Measurements from ENCODE around the gene RAPGEF2.

Gene RAPGEF2

DNA sequence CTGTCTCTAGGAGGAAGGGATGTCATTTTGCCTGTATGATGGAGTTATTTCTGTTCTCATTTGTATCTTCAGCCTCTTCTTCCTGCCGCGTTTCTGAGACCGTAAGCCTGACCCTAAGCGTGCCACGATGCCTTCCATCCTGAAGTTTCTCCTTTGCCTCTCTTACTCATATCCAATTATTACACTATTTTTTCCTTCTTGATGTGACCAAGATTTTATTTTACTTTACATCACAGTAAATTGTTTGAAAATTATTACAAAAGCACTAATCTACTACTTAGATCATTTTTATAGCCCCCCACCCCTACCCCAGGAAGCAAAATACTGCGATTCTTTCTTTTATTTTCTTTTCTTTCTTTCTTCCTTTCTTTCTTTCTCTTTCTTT lies 95.0 kb downstream of the RAPGEF2 start:
- DNase-seq, result no peak

DNA sequence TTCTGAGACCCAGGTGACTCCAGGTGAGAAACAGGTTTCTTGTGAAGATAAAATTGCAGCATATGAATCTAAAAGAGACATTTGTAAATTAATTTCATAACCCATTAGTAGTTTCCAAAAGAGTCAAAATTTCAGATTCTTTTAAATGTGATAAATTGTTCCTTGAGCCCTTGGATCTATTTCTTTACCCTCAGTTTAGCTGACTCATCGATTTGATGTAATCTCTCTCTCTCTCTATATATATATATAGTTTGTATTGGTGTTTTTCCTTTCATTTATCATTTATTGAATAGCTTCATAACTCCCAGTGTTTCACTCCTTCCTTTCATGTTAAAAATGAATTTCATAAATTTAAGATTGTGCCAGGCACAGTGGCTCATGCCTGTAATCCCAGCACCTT lies 96.9 kb downstream of the RAPGEF2 start:
- no peak for DNase-seq

DNA sequence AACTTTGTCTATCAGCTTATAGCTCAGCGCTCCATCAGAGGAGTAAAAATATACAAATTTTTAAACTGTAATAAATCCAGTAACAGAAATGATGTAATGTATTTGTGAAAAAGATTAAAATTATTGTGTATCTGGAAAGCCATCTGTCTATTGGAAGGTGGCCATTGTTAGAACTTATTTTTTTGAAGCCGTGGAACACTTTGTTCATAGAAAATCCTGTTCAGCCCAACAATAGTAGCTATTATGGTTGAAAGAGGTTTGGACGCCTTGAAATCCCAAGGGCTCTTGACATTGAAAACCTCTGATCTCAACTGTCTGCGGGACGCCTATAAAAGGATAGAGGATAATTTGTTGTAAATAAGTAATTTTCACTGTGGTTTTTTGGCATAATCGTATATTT lies 98.3 kb downstream of the RAPGEF2 start:
- DNase-seq, result peak in 1 of 14 donors; percentile 57

DNA sequence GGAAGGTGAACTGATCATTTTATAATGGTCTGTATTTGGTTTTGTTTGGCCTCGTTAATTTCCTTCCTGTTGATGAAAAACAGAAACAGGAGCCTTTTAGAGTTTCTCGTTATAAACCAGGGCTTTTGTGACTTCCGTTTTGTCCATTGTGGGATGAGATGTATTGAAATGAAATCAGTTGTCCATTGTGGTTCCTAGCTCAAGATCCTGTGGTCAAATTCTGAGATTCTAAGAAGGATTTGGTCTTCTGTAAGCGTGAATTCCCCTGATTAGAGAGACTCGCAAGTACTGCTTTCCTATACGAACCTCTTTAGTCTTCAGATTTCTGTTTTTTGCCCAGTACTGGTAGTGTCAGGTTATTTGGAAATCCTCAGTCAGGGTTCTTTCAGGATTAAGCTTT lies 101.7 kb downstream of the RAPGEF2 start:
- DNase-seq, result no peak

DNA sequence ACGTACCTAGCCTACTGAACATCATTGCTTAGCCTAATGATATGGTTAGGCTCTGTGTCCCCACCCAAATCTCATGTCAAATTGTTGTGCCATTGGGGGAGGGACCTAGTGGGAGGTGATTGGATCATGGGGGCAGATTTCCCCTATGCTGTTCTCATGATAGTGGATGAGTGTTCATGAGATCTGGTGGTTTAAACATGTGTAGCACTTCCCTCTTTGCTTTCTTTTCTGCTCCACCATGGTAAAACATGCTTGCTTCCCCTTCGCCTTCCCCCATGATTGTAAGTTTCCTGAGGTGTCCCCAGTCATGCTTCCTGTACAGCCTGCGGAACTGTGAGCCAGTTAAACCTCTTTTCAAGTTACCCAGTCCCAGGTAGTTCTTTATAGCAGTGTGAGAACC lies 102.6 kb downstream of the RAPGEF2 start:
- DNase-seq, result no peak

DNA sequence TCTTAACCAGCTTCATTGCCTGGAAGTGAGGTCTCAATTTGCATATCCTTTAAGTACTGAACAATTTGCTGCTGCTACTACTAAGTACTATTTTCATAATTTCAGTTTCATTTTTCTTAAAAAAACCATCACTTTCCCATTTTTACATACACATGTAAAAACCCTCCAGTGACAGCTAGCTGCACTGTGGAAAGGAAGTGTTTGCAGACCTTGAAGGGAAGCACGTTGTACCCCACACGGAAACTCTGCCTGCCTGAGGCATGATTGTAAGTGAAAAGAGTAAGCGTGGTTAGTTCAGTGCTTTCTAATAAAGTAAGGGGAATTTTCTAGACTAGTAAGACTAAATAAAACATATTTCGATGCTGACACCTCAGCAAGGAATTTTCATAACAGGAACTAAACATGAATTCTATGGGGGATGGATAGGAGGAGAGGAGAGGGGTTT lies 103.6 kb downstream of the RAPGEF2 start:
- no peak for DNase-seq

DNA sequence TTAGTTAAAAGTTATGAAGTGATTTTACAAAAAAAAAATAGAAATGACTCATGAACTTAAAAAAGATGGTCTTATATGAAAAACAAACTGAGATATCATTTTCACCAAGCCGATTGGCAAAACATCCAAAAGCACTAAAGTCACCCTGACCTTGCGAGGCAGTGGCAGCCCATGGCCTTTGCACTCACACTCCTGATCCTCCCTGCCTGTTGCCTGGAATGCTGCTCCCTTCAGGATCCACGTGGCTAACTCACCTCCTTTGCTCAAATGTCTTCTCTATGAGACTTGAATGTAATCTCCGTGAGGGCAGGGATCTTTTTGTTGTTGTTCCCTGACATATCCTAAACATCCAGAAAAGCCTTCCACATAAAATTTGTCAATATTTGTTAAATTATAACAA lies 106.4 kb downstream of the RAPGEF2 start:
- DNase-seq, result no peak

DNA sequence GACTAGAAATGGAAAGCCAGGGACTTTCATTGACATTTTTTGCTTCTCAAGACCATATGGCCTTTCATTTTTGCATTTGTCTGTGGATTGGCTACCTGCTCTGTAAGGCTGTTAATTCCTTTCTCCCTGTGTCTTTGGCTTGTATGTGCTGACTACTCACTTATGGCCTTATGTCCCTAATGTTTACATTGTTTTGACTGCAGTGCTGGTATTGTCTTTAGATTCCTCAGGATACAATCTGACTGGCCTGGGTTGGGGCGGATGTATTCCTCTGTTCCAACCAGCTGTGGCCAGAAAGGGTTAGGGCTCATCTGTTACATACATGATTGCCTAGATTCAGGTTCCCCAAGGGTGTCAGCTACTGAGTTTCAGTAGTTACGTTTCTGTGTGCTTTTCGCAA lies 108.1 kb downstream of the RAPGEF2 start:
- DNase-seq, result no peak

DNA sequence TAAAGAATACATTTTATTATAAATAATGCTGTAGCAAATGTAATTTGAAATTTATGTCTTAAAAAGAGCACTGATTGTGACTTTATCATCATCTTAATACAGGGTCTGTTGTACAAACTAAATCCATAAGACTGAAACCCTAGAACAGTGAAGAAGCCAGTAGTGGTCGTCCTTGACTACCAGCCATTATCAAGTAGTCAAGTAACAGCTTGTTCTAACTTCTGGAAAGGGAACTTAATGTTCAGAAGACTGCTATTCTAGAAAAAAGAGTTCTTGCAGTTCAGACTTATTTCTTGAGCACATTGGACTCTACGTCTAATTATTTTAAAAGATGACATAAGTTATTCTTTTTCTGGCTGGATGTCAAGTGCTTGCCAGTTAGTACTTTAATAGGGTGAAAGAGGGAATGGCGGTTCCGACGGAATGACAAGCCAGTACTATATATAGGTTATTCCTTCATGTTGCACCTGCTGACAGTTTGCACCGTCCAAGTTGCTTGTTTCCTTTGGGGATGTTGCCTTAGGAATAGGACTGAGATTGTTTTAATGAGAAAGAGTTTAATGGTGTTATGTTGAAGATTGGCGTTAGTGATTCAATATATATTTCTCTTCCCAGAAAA lies 109.9 kb downstream of the RAPGEF2 start:
- no peak for DNase-seq

DNA sequence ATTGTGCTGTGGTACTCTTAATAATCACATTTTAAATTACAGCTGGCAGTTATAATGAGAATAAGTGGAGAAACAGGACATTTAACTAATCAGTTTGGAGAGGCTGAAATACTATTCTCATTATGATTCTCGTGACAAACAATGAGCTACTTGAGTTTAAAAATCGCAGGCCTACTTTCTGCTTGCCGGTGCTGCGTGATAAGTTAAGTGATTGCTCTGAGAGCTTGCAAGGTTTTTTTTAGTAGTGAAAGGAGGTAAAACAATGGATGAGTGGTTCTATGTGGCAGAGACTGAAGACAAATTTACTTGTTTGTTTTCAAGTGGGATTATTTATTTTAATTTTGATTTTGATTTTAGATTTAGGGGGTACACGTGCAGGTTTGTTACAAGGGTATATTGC lies 114.0 kb downstream of the RAPGEF2 start:
- no peak for DNase-seq

DNA sequence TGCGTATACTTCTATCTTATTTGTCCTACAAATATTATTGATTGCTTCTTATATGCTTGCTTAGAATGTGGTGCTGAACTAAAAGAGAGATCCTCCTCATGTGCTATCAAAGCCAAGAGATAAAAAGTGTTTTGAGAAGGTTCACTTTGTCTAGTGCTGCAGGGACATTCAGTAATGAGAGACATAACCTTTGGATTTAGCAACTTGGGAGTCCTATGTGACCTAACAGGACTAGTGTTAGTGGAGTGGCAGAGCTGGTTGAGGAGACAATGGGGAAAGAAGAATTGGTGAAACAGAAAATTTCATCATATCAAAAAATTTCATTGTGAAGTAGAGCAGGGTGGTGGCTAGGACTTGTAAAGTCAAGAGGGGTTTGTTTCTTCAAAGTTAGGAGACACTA lies 117.0 kb downstream of the RAPGEF2 start:
- DNase-seq, result no peak

DNA sequence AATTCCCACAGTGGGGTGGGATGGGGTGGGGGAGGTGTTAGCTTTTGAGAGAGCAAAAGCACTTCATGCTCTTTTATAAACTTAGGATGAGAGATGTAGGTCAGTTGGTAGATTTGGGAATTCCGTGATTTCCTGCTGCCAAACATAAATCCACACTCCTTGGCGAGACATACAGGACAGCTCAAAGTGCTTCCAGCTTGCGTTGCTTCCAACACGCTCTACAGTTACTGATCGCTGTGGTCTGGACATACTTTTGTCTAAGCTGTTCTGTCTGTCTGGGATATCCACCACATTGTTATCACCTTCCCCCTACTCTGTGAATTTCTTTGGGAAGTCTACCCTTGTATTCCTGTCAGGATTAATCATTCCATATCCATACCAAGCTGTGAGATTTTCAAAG lies 117.5 kb downstream of the RAPGEF2 start:
- no peak for DNase-seq

DNA sequence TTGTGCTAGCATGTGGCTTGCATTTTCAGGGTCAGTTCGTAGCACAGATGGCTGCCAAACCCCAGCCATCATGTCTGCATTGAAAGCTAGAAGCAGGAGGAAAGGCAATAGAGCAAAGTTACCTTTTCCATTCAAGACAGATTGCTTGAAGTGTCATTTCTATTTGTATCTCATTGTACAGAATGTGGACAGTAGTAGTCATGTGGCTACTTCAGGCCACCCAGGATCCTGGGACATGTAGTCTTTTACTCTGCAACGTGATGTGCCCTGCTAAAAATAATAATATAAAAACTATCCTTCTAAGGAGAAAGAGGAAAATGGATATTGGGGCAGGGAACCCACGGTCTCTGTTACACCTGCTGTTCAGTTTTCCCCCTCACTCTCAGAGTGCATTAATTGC lies 118.4 kb downstream of the RAPGEF2 start:
- no peak for DNase-seq

DNA sequence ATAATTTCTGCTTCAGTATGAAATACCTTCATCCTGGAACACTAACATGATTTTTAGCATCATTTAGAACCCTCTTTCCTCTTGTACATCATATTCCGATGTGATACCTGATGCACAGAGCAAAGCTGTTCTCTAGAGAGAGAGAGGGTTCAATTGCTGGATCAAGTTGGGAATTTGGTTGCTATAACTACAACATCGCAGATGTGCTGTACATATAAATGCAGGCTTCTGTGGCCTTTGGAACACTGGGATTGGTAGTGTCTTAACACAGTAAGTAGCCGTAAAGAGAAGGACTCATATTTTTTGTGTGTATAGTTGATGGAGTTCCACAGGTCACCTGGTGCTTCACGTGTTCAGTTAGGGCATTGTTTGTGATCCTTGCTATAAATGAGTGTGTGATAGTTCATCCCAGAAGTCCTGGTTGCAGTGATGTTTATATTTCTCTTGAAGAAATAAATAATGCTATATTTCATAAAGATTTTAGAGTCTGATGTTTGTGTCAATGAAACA lies 119.2 kb downstream of the RAPGEF2 start:
- no peak for DNase-seq

DNA sequence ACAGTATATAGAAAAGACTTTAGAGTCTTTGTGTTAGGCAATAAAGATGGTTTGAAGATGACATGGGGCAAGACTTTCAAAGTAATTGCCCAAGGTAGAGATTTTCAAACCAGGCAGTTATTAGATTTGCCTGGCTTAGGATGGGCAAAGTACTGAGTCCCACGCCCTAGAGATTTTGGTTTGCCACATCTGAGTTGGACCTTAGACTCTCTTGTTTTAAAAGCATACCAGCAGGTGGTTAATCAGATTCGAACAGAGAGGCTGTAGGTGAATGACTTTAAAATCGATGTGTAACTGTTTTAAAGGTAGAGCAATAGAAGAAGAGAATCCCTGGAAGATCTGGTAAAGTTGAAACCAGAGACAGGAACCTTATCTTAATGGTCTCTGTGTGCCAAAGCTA lies 121.5 kb downstream of the RAPGEF2 start:
- DNase-seq, result no peak

DNA sequence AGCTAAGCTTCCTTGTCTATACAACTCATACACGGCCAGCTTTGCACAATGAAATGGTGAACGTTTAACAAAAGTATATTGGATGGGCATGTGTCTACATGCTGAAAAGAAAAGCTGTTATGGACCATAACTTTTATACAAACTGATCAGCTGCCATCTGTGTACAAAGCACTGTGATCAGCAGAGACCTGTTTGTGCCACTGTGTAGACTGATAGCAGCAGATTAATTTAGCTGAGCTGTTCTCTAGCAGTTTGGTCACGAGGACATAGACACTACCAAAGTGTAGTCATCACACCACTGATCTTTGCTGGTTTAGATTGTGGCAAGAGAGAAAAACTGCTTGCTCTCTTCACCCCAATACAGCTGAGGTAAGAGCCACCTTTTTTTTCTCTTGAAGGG lies 124.5 kb downstream of the RAPGEF2 start:
- peak in 1 of 14 donors; percentile 62 for DNase-seq

DNA sequence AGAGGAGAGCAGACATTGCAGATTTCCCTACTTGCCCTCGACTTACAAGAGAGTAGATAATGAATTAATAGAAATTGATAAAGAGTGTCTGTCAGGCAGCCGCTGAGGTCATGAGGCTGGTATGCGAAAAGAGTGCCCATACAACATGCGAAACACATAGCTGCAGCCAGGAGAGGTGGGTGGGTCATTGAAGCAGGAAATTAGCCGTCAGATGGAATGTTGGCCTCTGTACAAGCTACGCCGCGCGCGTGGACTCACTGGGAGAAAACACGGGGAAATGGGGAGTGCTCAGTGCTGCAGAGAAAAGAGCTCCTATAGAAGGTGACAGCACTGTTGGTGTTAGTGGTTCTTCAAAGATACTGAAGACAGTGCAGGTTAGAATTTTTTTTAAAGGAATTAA lies 125.1 kb downstream of the RAPGEF2 start:
- peak in 9 of 14 donors; percentile 14 to 71 (median 34) for DNase-seq

DNA sequence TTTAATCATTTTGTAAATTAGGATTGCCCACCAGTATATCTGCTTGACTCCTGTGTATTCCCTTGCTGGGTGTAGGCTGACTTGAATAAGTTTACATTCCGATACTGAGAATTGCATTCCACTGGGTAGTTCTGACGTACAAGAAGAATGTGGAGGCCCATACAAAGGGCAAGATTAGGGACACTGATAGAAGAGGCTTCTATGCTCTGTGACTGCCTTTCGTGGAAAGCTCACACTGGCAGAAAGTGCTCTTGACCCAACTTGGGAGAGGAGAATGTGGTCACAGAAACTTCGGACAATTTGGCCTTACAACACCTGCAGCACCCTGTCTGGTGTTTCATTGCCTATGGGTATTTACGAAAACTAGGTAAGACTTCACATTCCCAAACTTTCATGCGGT lies 126.3 kb downstream of the RAPGEF2 start:
- DNase-seq, result peak in 1 of 14 donors; percentile 23

DNA sequence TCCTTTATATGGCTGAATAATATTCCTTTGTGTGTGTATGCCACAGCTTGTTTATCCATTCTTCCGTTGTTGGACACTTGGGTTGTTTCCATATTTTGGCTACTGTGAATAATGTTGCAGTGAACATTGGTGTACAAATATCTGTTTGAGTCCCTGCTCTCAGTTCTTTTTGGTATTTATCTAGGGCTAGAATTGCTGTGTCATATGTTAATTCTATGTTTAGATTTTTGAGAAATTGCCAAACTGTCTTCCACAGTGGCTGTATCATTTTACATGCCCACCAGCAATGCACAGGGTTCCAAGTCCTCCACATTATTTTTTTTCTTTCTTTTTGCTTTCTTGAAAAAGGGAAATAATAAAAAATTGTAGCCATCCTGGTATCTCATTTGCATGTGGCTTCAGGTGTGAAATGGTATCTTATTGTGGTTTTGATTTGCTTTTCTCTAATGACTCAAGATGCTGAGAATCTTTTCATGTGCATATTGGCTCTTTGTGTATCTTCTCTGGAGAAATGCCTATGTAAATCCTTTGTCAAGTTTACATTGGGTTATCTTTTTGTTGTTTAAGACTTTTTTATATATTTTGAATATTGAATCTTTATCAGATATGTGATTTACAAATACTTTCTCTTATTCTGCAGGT lies 129.7 kb downstream of the RAPGEF2 start:
- no peak for DNase-seq

DNA sequence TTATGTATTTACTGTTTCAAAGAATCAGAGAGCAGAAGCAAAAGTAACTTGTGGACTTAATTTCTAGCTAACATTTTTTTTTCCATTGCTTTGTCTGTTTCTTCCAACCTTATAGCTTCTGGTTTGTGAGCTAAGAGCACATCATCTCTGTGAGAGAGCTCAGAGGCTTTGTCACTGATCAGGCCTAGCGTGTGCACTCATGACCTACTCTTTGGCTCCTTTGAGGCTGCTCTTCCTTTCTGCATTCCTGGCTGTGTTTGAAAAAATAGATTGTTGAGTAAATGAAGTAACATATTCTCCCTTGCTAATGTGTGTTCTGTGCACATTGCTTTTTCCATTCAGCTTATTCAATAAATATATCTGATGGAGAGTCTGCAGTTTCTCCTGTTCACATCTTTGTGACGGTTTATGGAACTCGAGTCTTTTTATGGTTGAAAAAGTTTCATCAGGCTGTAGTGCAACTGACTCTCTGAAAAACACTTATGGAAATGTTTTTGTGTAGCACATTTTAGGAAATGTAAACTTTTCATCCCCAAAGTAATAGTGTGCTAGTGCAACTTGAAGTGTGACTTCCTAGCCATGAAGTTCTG lies 133.0 kb downstream of the RAPGEF2 start:
- no peak for DNase-seq

DNA sequence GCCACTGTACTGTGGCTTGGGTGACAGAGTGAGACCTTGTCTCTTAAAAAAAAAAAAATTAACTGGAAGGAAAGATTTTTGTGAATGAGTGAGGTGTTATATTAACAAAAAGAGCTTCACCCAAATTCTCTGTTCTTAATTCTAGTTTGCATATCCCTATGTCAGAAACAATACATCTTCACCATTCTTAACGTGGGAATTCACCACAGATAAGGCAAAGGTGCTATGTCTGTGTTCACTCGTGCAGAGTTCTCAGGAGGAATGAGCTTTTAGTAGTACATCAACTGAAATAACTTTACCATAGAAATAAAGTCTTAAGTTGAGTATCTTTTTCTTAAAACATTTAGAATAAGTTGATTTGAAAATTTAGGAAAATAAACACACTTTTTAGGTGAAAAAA lies 135.1 kb downstream of the RAPGEF2 start:
- no peak for DNase-seq

DNA sequence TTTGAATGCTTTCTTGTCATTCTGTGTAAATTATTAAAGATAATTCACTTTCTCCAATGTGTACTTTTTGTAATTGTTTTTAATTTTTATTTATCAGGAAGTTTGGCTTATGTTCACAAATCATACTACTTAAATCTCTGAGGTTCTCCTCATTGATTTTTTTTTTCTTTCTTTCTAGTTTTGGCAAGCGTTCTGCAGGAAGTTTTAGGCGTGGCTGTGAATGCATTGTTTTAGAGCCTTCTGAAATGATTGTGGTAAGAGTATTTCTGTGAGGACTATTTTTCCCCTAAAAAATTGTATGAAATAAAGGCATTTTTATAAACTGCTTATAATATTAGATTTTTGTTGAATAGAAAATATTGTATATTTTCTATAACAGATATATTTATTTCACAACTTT lies 135.8 kb downstream of the RAPGEF2 start:
- no peak for DNase-seq

DNA sequence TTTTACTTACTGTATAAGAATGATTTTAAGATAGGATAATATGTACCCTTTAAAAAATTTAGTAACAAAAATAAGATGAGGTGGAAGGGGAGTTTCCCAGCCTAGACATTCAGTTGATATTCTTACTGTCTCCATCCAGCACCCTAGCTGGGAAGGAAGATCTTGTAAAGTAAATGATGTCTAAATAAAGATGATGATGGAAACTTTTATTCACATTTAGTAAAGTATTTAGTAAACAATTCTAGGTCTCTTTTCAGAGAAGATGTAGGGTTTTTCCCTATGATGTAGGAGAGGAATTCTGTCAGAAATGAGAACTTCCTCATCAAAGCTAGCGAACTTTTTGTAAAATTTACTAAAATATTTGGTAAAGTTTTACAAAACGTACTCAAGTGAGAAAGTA lies 136.8 kb downstream of the RAPGEF2 start:
- DNase-seq, result no peak

DNA sequence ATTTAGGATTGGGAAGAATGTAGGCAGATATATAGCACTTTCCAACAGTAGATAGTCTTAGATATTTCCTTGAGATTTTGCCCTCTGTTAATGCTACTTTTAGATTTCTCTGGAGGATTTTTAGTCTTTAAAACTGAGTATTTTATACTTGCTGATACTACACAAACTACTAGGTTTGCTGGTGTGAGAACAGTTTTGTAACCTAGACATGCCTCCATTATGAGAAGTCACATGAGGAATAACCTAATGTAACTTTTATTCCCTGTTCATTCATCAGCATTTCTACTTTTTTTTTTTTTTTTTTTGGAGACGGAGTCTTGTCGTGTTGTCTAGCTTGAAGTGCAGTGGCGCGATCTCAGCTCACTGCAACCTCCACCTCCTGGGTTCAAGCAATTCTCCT lies 137.2 kb downstream of the RAPGEF2 start:
- no peak for DNase-seq
